GM12892 (cell line): ENCODE results near the gene CERT1. TPM values are rescaled to one million over a fixed set of nuclear protein-coding genes. Genes with fewer than 3 reads are reported as not detected.
"Not testable (repeated sequence)": the region's sequence is repeated elsewhere in the genome, so short reads cannot be mapped to it uniquely, and the experiment has no call there.

Source experiments
- DNase-seq: peaks from one replicate; pipeline ENCODE4 v3.0.0; 2011; ENCODE audit not compliant: insufficient read length
- FAIRE-seq: peaks from 2 replicates; lab custom pipeline; 2011; peaks lifted over from hg19 to GRCh38; lab: Jason Lieb, UNC
- POLR2A ChIP-seq: IDR thresholded peaks from 2 replicates; pipeline ENCODE4 v1.6.1; 2011; ENCODE audit warnings: low read depth, low read length, control low read depth
- POLR2AphosphoS5 ChIP-seq: IDR thresholded peaks from 2 replicates; pipeline ENCODE4 v1.6.1; 2011; ENCODE audit warnings: low read depth, low read length, control low read depth
- TAF1 ChIP-seq: IDR thresholded peaks from 2 replicates; pipeline ENCODE4 v1.6.1; 2011; ENCODE audit warnings: low read depth, mild to moderate bottlenecking, control low read depth, low read length, borderline replicate concordance
- polyA plus RNA-seq: library from polyadenylated mRNA; unstranded; fragments of >200 nt; gene quantifications from one replicate; pipeline ENCODE4 v1.2.1, GENCODE V29; 2012; ENCODE audit warnings: missing spikeins, inconsistent platforms; ENCODE audit not compliant: missing spikeins

CERT1 gene, protein sequence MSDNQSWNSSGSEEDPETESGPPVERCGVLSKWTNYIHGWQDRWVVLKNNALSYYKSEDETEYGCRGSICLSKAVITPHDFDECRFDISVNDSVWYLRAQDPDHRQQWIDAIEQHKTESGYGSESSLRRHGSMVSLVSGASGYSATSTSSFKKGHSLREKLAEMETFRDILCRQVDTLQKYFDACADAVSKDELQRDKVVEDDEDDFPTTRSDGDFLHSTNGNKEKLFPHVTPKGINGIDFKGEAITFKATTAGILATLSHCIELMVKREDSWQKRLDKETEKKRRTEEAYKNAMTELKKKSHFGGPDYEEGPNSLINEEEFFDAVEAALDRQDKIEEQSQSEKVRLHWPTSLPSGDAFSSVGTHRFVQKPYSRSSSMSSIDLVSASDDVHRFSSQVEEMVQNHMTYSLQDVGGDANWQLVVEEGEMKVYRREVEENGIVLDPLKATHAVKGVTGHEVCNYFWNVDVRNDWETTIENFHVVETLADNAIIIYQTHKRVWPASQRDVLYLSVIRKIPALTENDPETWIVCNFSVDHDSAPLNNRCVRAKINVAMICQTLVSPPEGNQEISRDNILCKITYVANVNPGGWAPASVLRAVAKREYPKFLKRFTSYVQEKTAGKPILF
- polyA plus RNA-seq: 23.9 TPM

GRCh38 chr5:75511435-75512382, at the start of gene CERT1, which contains the start of gene POLK:
CERT1 (minus strand) TSS chr5:75511629; CDS start chr5:75511207, 422 bp downstream.
POLK (plus strand) TSS chr5:75511891.
- DNase-seq (peak; percentile 85), FAIRE-seq (peak; percentile 100)
- TF ChIP-seq TAF1 (peak; percentile 22; the same call in 1 of the 2 replicates), POLR2A (peak; percentile 72), POLR2AphosphoS5 (peak; percentile 87)

DNA sequence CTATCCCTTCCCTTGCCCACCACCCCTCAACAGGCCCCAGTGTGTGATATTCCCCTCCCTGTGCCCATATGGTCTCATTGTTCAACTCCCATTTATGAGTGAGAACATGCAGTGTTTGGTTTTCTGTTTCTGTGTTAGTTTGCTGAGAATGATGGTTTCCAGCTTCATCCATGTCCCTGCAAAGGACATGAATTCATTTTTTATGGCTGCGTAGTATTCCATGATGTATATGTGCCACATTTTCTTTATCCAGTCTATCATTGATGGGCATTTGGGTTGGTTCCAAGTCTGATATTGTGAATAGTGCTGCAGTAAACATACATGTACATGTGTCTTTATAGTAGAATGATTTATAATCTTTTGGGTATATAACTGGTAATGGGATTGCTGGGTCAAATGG, 49.2 kb upstream of the CERT1 start:
- not testable (repeated sequence) for FAIRE-seq, DNase-seq

DNA sequence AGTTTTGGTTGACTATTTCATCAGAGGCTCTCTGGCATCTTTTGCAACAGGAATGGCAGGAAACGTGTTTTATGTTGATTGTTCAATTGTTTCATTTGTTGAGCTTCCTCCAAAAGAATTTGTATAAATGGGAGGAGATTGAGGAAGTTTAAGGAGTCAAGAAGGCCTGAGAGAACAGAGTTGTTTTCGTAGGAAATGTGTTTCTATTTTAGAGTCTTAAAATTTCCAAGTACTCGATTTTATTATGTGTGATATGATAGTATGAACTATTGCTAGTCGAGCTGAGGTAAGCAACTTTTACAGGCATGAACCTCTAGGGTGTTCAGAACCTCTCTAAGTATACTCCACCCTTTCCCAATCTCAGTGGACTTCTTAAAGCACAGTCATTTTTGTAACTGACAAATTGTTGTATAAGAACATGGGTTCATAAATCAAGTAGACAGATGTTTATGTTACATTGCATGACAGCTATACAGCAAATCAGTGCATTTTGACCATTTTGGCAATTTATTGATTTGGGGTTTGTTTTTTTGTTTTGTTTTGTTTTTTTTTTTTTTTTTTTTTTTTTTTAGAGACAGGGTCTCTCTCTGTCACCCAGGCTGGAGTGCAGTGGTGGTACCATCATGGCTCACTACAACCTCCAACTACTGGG, 47.7 kb upstream of the CERT1 start:
- TF ChIP-seq POLR2A (no peak), POLR2AphosphoS5 (no peak)
- DNase-seq: no peak
- no peak for FAIRE-seq

DNA sequence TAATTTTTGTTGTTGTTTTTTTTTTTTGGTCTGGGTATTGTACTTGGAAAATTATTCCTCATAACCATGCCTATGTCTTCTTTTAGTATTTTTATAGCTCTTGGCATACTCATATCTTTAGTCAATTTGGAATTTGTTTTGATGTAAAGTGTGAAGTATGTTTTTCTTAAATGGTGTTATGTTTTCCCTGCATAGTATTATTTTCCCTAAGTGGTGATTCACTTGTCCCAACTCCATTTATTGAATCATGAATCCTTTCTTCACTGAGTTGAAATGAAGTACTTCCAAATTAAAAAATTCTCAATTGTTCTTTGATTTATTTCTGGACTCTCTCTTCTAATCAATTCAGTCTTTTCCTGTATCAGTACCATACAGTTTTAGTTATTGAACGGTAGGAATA, 46.8 kb upstream of the CERT1 start:
- no peak for FAIRE-seq
- no peak for DNase-seq
- TF ChIP-seq POLR2AphosphoS5 (no peak), POLR2A (no peak), TAF1 (no peak)

DNA sequence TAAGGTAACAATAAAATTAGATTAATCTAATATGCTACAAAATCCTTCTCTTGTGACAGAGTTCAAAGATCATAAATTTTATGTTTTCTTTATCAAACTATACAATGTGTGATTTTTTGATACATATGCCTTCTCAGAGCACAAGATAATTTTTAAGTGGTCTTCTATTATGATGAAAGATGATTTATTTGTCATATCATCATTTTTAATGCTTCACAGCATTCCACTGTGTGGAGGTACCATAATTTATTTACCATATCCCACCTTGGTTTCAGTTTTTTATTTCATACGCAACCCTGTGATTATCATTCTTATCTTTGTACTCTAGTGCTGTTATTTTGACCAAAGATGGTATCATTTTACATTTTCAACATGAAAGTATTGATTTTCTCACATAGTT, 41.9 kb upstream of the CERT1 start:
- TF ChIP-seq TAF1 (no peak), POLR2AphosphoS5 (no peak), POLR2A (no peak)
- no peak for FAIRE-seq

GRCh38 chr5:75552764-75553163, 41.3 kb upstream of the CERT1 start:
- FAIRE-seq (no peak), DNase-seq (no peak)
- no peak for TF ChIP-seq POLR2AphosphoS5
- TF ChIP-seq POLR2A: no peak
- no peak for TF ChIP-seq TAF1

More for the DNA sequence above, 41.9 kb upstream of the CERT1 start:
- DNase-seq: no peak

DNA sequence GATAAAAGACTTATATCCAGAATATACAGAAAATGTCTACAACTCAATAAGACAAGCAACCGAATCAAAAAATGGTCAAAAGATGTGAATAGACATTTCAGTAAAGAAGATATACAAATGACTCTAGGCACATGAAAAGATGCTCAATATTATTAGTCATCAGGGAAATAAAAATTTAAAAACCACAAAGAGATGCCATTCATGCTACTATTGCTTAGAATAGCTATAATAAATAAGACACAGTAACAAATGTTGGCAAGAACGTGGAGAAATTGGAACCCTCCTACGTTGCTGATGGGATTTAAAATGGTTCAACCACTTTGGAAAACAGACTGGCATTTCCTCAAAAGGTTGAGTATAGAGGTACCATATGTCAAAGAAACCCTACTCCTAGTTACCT, 40.0 kb upstream of the CERT1 start:
- DNase-seq: no peak
- FAIRE-seq: no peak
- TF ChIP-seq POLR2A: no peak
- no peak for TF ChIP-seq TAF1
- TF ChIP-seq POLR2AphosphoS5: no peak

- DNase-seq (no peak), FAIRE-seq (no peak)
These were observed 39.2 kb upstream of the CERT1 start for GRCh38 chr5:75550597-75550996.

DNA sequence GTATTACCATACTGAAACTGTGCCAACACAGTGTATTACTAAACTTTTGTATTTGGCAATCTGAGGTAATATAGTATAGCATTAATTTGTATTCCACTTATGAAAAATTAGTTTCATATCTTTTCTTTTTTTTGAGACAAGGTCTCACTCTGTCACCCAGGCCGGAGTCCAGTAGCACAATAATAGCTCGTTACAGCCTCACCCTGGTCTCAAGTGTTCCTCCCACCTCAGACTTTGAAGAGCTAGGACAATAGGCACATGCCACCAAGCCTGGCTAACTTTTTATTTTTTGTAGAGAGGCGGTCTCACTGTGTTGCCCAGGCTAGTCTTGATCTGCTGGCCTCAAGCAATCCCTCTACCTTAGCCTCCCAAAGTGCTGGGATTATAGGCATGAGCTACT, 36.4 kb upstream of the CERT1 start:
- TF ChIP-seq POLR2AphosphoS5: no peak
- no peak for TF ChIP-seq POLR2A
- no peak for DNase-seq
- FAIRE-seq: no peak

More at GRCh38 chr5:75550597-75550996, 39.2 kb upstream of the CERT1 start:
- TF ChIP-seq POLR2A (no peak), TAF1 (no peak), POLR2AphosphoS5 (no peak)

GRCh38 chr5:75546830-75547229, 35.4 kb upstream of the CERT1 start:
- TF ChIP-seq POLR2A: no peak
- TF ChIP-seq TAF1: no peak
- TF ChIP-seq POLR2AphosphoS5: no peak
- DNase-seq: no peak
- no peak for FAIRE-seq

DNA sequence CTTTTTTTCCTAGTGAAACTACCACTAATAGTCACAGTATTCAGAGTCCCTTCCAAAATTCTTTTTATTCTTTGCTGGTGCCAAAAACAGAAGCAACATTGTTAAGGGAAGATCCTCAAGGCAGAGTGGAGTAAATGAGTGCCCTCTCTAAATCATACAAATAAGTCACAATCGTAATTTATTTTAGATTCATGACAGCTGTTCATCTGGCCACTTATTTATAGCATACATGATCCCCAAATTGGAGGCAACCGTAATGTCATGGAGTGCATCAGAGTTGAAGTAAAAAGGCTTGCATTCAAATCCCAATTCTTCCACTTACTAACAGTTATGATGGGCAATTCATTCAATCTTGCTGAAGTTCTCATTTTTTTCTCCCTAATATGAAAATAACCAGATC, 33.7 kb upstream of the CERT1 start:
- no peak for TF ChIP-seq TAF1
- FAIRE-seq (no peak), DNase-seq (no peak)
